Muscle layer of duodenum (tissue), 2 donors: ENCODE results near the gene ZBTB21.
"Not testable (repeated sequence)": the region's sequence is repeated elsewhere in the genome, so short reads cannot be mapped to it uniquely, and the experiment has no call there.

ENCODE experiments used
- H3K27ac ChIP-seq: one replicate; pipeline ENCODE4 v1.7.0; 2013; ENCODE audit warnings: mild to moderate bottlenecking, low read length
- H3K27me3 ChIP-seq: one replicate; pipeline ENCODE4 v1.7.0; 2013; ENCODE audit warnings: low read depth, mild to moderate bottlenecking, control low read depth, low read length
- H3K36me3 ChIP-seq, 2 donors: one replicate each; pipeline ENCODE4 v1.7.0; 2013; ENCODE audit warnings: low read length in 2 of 2, control low read depth in 1 of 2, mild to moderate bottlenecking in 1 of 2; ENCODE audit not compliant: insufficient read depth in 2 of 2, control insufficient read depth in 1 of 2
- H3K4me1 ChIP-seq, 2 donors: one replicate each; pipeline ENCODE4 v1.7.0; 2013; ENCODE audit warnings: low read length in 2 of 2, mild to moderate bottlenecking in 2 of 2, control low read depth in 1 of 2, moderate library complexity in 1 of 2; ENCODE audit not compliant: insufficient read depth in 2 of 2, control insufficient read depth in 1 of 2
- H3K4me3 ChIP-seq, 2 donors: one replicate each; pipeline ENCODE4 v1.7.0; 2013; ENCODE audit warnings: low read length in 2 of 2, low read depth in 1 of 2, mild to moderate bottlenecking in 1 of 2
- H3K9me3 ChIP-seq, 2 donors: one replicate each; pipeline ENCODE4 v1.7.0; 2013; ENCODE audit warnings: low read length in 2 of 2, control low read depth in 1 of 2, mild to moderate bottlenecking in 1 of 2; ENCODE audit not compliant: control insufficient read depth in 1 of 2
- donor health status: healthy.

ZBTB21 gene

GRCh38 chr21:41953831-41954653 lies 56.1 kb downstream of the ZBTB21 start, which contains the start of gene C2CD2:
Gene C2CD2 (minus strand): TSS chr21:41954018. CDS start chr21:41953648, 370 bp downstream.
- no peaks in the 10 kb centered on the region for H3K9me3 ChIP-seq
- no peak within 1 kb of the TSS for H3K27ac ChIP-seq
- peaks cover 7 to 28% of the 10 kb centered on the region in 2 donors for H3K4me1 ChIP-seq
- H3K27me3 ChIP-seq: no peaks in the 10 kb centered on the region
- H3K4me3 ChIP-seq: peak within 1 kb of the TSS; percentile 54 to 81
- H3K36me3 ChIP-seq: no peaks in the 10 kb centered on the region

GRCh38 chr21:41953249-41953830 lies 56.8 kb downstream of the ZBTB21 start:
- H3K4me3 ChIP-seq: peak overlapping the region; percentile 54 to 81
- no peaks in the 10 kb centered on the region for H3K36me3 ChIP-seq
- H3K9me3 ChIP-seq: no peaks in the 10 kb centered on the region
- no peak overlapping the region for H3K27ac ChIP-seq
- H3K27me3 ChIP-seq: no peaks in the 10 kb centered on the region
- H3K4me1 ChIP-seq: peaks cover 7 to 29% of the 10 kb centered on the region in 2 donors

GRCh38 chr21:41952568-41953248 lies 57.5 kb downstream of the ZBTB21 start:
- H3K4me1 ChIP-seq: peaks cover 6 to 29% of the 10 kb centered on the region in 2 donors
- H3K4me3 ChIP-seq: peak overlapping the region; percentile 54 to 81
- no peaks in the 10 kb centered on the region for H3K36me3 ChIP-seq
- H3K27me3 ChIP-seq: no peaks in the 10 kb centered on the region
- H3K9me3 ChIP-seq: no peaks in the 10 kb centered on the region
- H3K27ac ChIP-seq: no peak overlapping the region

- Histone ChIP-seq H3K9me3 (no peaks in the 10 kb centered on the region), H3K27ac (no peak overlapping the region), H3K4me1 (peaks cover 0 to 29% of the 10 kb centered on the region in 2 donors), H3K4me3 (peak overlapping the region; percentile 54 to 81), H3K36me3 (no peaks in the 10 kb centered on the region), H3K27me3 (no peaks in the 10 kb centered on the region)
Measured at GRCh38 chr21:41951876-41952567, 58.1 kb downstream of the ZBTB21 start.

GRCh38 chr21:41950941-41951351 lies 59.2 kb downstream of the ZBTB21 start:
- Histone ChIP-seq H3K4me3 (no peak overlapping the region), H3K27ac (no peak overlapping the region), H3K27me3 (no peaks in the 10 kb centered on the region), H3K9me3 (no peaks in the 10 kb centered on the region), H3K36me3 (no peaks in the 10 kb centered on the region), H3K4me1 (peaks cover 0 to 27% of the 10 kb centered on the region in 2 donors)

- H3K36me3 ChIP-seq, H3K27me3 ChIP-seq, H3K9me3 ChIP-seq, H3K4me3 ChIP-seq, H3K27ac ChIP-seq: not testable (repeated sequence)
- peaks cover 0 to 27% of the 10 kb centered on the region in 2 donors for H3K4me1 ChIP-seq
Measured at GRCh38 chr21:41949631-41950030, 60.5 kb downstream of the ZBTB21 start.

GRCh38 chr21:41948901-41949300 lies 61.3 kb downstream of the ZBTB21 start:
- no peaks in the 10 kb centered on the region for H3K9me3 ChIP-seq
- H3K36me3 ChIP-seq: no peaks in the 10 kb centered on the region
- no peaks in the 10 kb centered on the region for H3K27me3 ChIP-seq
- no peak overlapping the region for H3K27ac ChIP-seq
- H3K4me1 ChIP-seq: peaks cover 0 to 22% of the 10 kb centered on the region in 2 donors
- H3K4me3 ChIP-seq: no peak overlapping the region

- Histone ChIP-seq H3K27me3 (no peaks in the 10 kb centered on the region), H3K36me3 (no peaks in the 10 kb centered on the region), H3K9me3 (no peaks in the 10 kb centered on the region), H3K4me3 (no peak overlapping the region), H3K27ac (no peak overlapping the region), H3K4me1 (peaks cover 0 to 22% of the 10 kb centered on the region in 2 donors)
Measured at GRCh38 chr21:41948078-41948895, 61.9 kb downstream of the ZBTB21 start.

GRCh38 chr21:41945982-41946381 lies 64.2 kb downstream of the ZBTB21 start:
- Histone ChIP-seq H3K9me3 (no peaks in the 10 kb centered on the region), H3K27me3 (no peaks in the 10 kb centered on the region), H3K36me3 (no peaks in the 10 kb centered on the region), H3K4me3 (no peak overlapping the region), H3K4me1 (peaks cover 0 to 13% of the 10 kb centered on the region in 2 donors), H3K27ac (no peak overlapping the region)

GRCh38 chr21:41943851-41944250 lies 66.3 kb downstream of the ZBTB21 start:
- Histone ChIP-seq H3K4me1 (peaks cover 0 to 13% of the 10 kb centered on the region in 2 donors), H3K36me3 (peaks cover 3 to 8% of the 10 kb centered on the region in 2 donors), H3K27ac (no peak overlapping the region), H3K4me3 (no peak overlapping the region), H3K27me3 (no peaks in the 10 kb centered on the region), H3K9me3 (no peaks in the 10 kb centered on the region)
